Measurements from ENCODE around the gene ATP2A2.

ATP2A2 gene

GRCh38 chr12:110330544-110330943 lies 49.5 kb downstream of the ATP2A2 start:
- no peak for TF ChIP-seq CTCF (IDR thresholded peaks at IDR 0.05)

GRCh38 chr12:110333201-110333600 lies 52.2 kb downstream of the ATP2A2 start:
- TF ChIP-seq CTCF (IDR thresholded peaks at IDR 0.05), result no peak

- TF ChIP-seq CTCF (IDR thresholded peaks at IDR 0.05), result no peak
Measured at GRCh38 chr12:110335481-110336045, 54.5 kb downstream of the ATP2A2 start.

GRCh38 chr12:110337912-110338710 lies 57.1 kb downstream of the ATP2A2 start:
- TF ChIP-seq CTCF (IDR thresholded peaks at IDR 0.05), result no peak

GRCh38 chr12:110338754-110339153 lies 57.7 kb downstream of the ATP2A2 start:
- no peak for TF ChIP-seq CTCF (IDR thresholded peaks at IDR 0.05)

GRCh38 chr12:110339184-110339952 lies 58.3 kb downstream of the ATP2A2 start:
- TF ChIP-seq CTCF (IDR thresholded peaks at IDR 0.05), result no peak

- no peak for TF ChIP-seq CTCF (IDR thresholded peaks at IDR 0.05)
Measured at GRCh38 chr12:110340706-110341105, 59.7 kb downstream of the ATP2A2 start.

Data from LNCAP (cell line).